ENCODE results near the gene CCDC192. TPM values are rescaled to one million over a fixed set of nuclear protein-coding genes. Genes with fewer than 3 reads are reported as not detected.
"Not testable (repeated sequence)": the region's sequence is repeated elsewhere in the genome, so short reads cannot be mapped to it uniquely, and the experiment has no call there.

The CCDC192 gene
- total RNA-seq, 4 donors from 2014 or later = 0.35 to 1.3 TPM; not detected in 2

DNA sequence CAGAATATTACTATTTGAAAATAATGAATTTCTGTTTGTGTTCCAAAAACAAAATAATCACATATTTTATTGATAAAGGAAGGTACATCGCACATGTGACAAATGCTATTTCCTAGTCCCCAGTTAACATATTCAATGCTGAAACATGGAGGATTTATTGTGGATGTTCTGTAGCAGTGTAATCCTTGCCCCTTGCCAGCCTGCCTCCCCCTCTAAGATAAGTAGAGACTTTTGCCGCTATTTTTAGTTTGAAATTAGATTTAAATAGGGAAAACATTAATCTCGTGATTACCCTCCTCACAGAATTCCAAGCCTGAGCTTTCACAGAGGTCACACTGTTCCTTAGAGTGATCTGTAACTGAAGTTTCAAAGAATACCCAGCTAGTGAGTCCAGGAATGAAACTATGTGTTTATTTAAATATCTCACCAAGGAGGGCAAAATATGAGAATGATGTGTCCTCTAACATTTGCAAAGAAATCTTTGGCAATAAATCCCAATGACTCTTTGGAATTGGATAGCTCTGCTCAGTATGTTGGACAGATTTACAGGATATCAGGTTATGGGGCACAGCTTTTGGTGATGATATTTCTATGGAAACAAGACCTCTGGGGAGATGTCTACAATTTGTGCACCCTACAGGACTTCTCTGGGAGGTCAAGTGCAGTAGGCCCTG lies 37.0 kb upstream of the CCDC192 start:
- Histone ChIP-seq H3K27ac (peak overlapping the region in 1 of 2 donors; percentile 64), H3K4me3 (no peak overlapping the region), H3K36me3 (no peaks in the 10 kb centered on the region), H3K9me3 (no peaks in the 10 kb centered on the region), H3K27me3 (no peaks in the 10 kb centered on the region), H3K4me1 (no peaks in the 10 kb centered on the region)
- no peak for TF ChIP-seq POLR2A (IDR thresholded peaks at IDR 0.05)
- TF ChIP-seq, protein P1, sequence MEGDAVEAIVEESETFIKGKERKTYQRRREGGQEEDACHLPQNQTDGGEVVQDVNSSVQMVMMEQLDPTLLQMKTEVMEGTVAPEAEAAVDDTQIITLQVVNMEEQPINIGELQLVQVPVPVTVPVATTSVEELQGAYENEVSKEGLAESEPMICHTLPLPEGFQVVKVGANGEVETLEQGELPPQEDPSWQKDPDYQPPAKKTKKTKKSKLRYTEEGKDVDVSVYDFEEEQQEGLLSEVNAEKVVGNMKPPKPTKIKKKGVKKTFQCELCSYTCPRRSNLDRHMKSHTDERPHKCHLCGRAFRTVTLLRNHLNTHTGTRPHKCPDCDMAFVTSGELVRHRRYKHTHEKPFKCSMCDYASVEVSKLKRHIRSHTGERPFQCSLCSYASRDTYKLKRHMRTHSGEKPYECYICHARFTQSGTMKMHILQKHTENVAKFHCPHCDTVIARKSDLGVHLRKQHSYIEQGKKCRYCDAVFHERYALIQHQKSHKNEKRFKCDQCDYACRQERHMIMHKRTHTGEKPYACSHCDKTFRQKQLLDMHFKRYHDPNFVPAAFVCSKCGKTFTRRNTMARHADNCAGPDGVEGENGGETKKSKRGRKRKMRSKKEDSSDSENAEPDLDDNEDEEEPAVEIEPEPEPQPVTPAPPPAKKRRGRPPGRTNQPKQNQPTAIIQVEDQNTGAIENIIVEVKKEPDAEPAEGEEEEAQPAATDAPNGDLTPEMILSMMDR (IDR thresholded peaks at IDR 0.05) = no peak
- DNase-seq = no peak
- intact Hi-C loops (cut with DNase I; ENCODE audit: low total_unique reads) = no loop called here

DNA sequence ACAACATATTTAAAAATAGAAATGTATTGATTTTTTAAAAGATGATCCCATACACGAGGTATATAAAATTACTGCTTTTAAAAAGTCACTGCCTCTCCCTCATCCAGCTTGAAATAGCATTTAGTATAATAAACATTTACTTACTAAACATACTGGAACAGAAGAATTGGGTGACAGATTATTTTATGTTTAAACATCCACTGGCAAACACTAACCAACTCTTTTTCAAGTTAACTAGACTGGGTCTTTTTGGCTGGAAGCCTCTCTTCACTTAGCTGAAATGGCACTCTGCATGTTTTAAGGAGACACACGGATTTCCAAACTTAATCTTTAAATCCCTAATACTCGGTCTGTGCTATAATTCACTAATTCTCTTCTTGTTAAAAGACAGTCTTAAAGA lies 35.3 kb upstream of the CCDC192 start:
- TF ChIP-seq, protein P1 (IDR thresholded peaks at IDR 0.05) = no peak
- TF ChIP-seq POLR2A (IDR thresholded peaks at IDR 0.05) = no peak
- intact Hi-C loops (cut with DNase I; ENCODE audit: low total_unique reads) = no loop called here
- Histone ChIP-seq H3K9me3 (no peaks in the 10 kb centered on the region), H3K4me3 (no peak overlapping the region), H3K27ac (peak overlapping the region in 1 of 2 donors; percentile 64), H3K4me1 (no peaks in the 10 kb centered on the region), H3K27me3 (no peaks in the 10 kb centered on the region), H3K36me3 (no peaks in the 10 kb centered on the region)
- DNase-seq = no peak

DNA sequence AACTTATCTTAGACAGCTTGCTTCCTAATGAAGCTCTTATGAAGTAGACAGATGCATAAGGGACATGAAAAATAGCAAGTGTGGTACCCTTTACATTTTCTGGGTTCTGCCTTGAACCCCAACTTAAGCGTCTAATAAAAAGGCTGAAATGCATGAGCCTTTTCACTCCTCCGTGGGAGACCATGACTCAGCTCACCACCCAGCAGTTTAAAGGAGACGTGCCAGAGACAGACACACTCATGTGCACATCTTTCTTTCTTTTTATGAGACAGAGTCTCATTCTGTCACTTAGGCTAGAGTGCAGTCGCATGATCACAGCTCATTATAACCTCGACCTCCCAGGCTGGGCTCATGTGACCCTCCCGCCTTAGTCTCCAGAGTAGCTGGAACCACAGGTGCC lies 32.0 kb upstream of the CCDC192 start:
- H3K9me3 ChIP-seq = no peaks in the 10 kb centered on the region
- no peaks in the 10 kb centered on the region for H3K27me3 ChIP-seq
- intact Hi-C loops (cut with DNase I; ENCODE audit: low total_unique reads) = no loop called here
- no peak for TF ChIP-seq POLR2A (IDR thresholded peaks at IDR 0.05)
- TF ChIP-seq, protein P1 (IDR thresholded peaks at IDR 0.05) = no peak
- H3K4me1 ChIP-seq = no peaks in the 10 kb centered on the region
- no peak overlapping the region for H3K27ac ChIP-seq
- no peak overlapping the region for H3K4me3 ChIP-seq
- no peaks in the 10 kb centered on the region for H3K36me3 ChIP-seq
- DNase-seq = no peak

DNA sequence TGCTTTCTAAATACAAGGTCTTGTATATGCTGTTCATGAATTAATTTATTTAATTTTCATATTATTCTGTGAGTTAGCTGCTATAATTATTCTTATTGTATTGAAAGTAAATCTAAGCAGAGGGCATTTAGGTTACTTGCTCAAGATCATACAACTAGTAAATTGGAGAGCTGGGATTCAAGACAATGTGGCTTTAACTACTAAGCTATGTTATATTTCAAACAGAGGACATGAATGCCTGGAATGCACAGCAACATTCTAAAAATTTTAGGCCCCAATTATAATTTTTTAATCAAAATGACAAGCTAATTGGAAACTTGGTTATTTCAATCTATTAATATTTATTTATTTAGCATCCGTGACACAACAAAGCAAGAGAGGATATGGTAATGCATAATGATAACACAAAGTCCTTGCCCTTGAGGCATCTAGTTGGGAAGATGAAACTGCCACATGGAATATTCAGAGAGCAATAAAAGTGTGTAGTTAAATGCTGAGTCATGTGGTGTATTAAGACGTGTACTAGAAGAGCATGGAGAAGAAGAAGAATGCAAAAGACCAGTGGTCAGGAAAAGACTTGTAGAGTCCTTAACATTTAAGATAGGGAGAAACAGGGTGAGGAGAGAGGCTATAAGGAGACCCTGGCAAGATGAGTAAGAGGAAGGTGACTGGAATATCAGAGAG lies 29.9 kb upstream of the CCDC192 start:
- no peak for TF ChIP-seq POLR2A (IDR thresholded peaks at IDR 0.05)
- TF ChIP-seq, protein P1 (IDR thresholded peaks at IDR 0.05) = no peak
- Histone ChIP-seq H3K4me3 (no peak overlapping the region), H3K27ac (no peak overlapping the region), H3K36me3 (no peaks in the 10 kb centered on the region), H3K9me3 (no peaks in the 10 kb centered on the region), H3K27me3 (no peaks in the 10 kb centered on the region), H3K4me1 (no peaks in the 10 kb centered on the region)
- DNase-seq = no peak
- intact Hi-C loops (cut with DNase I; ENCODE audit: low total_unique reads) = no loop called here

DNA sequence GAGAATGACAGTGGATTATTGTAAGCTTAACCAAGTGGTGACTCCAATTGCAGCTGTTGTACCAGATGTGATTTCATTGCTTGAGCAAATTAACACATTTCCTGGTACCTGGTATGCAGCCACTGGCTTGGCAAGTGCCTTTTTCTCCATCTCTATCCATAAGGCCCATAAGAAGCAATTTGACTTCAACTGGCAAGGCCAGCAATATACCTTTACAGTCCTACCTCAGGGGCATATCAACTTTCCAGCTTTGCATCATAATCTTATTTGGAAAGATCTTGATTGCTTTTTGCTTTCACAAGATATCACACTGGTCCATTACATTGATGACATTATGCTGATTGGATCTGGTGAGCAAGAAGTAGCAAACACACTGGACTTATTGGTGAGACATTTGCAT lies 26.2 kb upstream of the CCDC192 start:
- H3K4me3 ChIP-seq; DNase-seq; H3K4me1 ChIP-seq; H3K36me3 ChIP-seq; intact Hi-C loops (cut with DNase I; ENCODE audit: low total_unique reads); H3K27ac ChIP-seq; H3K27me3 ChIP-seq; H3K9me3 ChIP-seq: not testable (repeated sequence)

DNA sequence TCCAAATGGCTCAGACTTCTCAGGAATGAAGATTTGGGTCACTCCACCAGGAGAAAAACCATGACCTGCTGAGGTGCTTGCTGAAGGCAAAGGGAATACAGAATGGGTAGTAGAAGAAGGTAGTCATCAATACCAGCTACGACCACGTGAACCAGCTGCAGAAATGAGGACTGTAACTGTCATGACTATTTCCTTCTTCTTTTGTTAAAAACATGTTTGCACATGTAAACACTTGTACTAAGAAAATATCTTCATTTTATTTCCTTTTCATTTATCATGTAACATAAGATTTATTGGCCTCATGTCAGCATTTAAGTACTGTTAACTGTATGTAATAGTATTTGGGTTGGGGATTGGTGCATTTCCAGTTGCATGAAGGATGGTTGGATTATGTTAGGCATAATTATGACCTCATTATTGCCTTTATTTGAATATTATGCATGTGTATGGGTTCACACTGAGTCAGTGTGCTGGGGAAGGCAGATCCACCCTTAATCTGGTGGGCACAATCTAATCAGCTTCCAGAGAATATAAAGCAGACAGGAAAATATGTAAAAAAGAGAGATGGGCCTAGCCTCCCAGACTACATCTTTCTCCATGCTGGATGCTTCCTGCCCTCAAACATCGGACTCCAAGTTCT lies 23.4 kb upstream of the CCDC192 start:
- H3K4me1 ChIP-seq; H3K36me3 ChIP-seq; H3K27ac ChIP-seq; H3K4me3 ChIP-seq; intact Hi-C loops (cut with DNase I; ENCODE audit: low total_unique reads); DNase-seq; H3K27me3 ChIP-seq; H3K9me3 ChIP-seq: not testable (repeated sequence)
